Lower leg skin (tissue), 4 donors: ENCODE data around the gene KRTAP4-12. TPM values are rescaled to one million over a fixed set of nuclear protein-coding genes. Genes with fewer than 3 reads are reported as not detected.
"Not testable (repeated sequence)": the region's sequence is repeated elsewhere in the genome, so short reads cannot be mapped to it uniquely, and the experiment has no call there.

Experiments used
- DNase-seq, 2 donors: peaks; one replicate each; pipeline ENCODE4 v3.0.0-alpha.2; 2019; ENCODE audit warnings: low spot score in 2 of 2
- H3K4me3 ChIP-seq: fragments of 200-600 bp; sonication (generic); 2 replicates; pipeline ENCODE4 v1.5.1; 2017; ENCODE audit warnings: mild to moderate bottlenecking, low read depth; ENCODE audit not compliant: poor library complexity, severe bottlenecking
- CTCF ChIP-seq, 3 donors: fragments of 450-650 bp; IDR thresholded peaks; one replicate each; pipeline ENCODE4 v1.5.1; 2016; ENCODE audit warnings: antibody characterized with exemption in 3 of 3, mild to moderate bottlenecking in 3 of 3, moderate library complexity in 2 of 3
- POLR2A ChIP-seq, 2 donors: fragments of 450-650 bp; IDR thresholded peaks; one replicate each; pipeline ENCODE4 v1.6.1; 2016 to 2017; ENCODE audit warnings: antibody characterized with exemption in 2 of 2, mild to moderate bottlenecking in 1 of 2, moderate library complexity in 1 of 2
- WGBS, 2 donors: methylation state at CpG; one replicate each; pipeline ENCODE4 v1.1.5; 2018; 5-methylcytosine and 5-hydroxymethylcytosine counted together
- intact Hi-C: fragments of 100-400 bp; cut with DNase I; formaldehyde crosslinking; loops from one replicate; pipeline ENCODE4 v1.15.0; 2023; ENCODE audit warnings: low total_unique reads
- total RNA-seq, 4 donors: library from RNA; depleted of rRNA; stranded (reverse); fragments of >200 nt; gene quantifications; one replicate each; pipeline ENCODE4 v1.1.0, GENCODE V29; 2016

Gene KRTAP4-12
- total RNA-seq, 4 donors from 2014 or later, result 57.0 TPM; not detected in 3

DNA sequence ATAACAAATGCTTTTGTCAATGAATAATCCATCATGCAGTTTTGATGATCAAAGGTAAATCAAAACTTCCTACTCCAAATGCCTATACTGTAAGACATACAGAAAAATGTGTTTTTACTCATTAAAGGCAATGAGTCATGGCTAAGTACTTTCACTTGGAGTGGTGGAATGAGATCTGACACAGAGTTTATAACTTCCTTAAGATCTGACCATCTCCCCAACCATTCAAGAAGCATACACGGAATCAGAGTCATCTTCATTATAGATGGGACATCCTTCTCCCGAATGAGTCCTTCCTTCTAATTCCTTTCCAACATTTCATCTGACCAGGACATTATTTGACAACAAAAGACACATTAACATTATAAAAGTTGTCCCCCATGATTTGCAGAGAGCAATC, 40.6 kb downstream of the KRTAP4-12 start:
- DNase-seq, intact Hi-C loops, H3K4me3 ChIP-seq: not testable (repeated sequence)
- 51 to 59% methylated on average over 2 of the region's 2 CpGs for WGBS, 2 donors

DNA sequence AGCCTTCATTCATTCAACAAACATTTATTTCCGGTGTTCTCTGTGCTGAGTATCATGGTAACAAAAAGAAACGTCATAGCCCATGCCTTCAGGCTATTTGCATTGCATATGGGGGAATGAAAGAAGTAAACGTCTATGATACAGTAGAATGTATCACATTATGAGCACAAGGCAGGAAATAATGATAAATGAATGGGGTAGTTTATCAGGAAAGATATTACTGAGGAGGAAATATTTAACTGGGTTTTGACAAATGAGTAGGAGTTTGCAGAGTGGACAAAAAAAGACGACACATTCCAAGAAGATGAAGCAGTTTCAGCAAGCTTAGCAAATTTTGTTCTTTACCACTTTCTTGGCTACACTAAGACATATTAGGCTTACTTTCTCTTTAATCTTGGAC, 41.4 kb downstream of the KRTAP4-12 start:
- H3K4me3 ChIP-seq, result no peak overlapping the region
- intact Hi-C loops, result no loop called here
- DNase-seq, result no peak
- TF ChIP-seq POLR2A (IDR thresholded peaks at IDR 0.05) (no peak), CTCF (IDR thresholded peaks at IDR 0.05) (no peak)
- WGBS, 2 donors, result 43 to 44% methylated on average over 4 of the region's 4 CpGs

- H3K4me3 ChIP-seq, result no peak overlapping the region
- no peak for DNase-seq
- no peak for TF ChIP-seq POLR2A (IDR thresholded peaks at IDR 0.05)
- no peak for TF ChIP-seq CTCF (IDR thresholded peaks at IDR 0.05)
- intact Hi-C loops, result no loop called here
Observed at GRCh38 chr17:41076788-41077187, 47.2 kb downstream of the KRTAP4-12 start.

DNA sequence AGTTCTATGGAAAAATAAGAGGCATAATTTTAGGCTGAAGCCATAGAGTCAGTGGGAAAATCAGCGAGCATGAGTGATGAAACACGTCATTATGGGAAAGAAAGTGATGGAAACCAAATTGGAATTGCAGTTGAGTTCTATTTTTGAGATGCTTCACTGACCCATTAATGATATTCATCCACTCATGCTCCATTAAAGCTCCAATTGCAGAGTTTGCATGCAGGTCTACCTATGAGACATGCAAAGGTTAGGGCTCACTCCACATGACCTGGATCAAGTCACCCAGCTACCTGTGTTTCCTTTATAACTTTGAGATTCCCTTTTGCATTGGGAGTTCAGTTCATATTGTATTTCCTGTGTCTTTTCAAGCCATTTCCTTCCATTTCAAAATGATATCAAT, 50.3 kb downstream of the KRTAP4-12 start:
- H3K4me3 ChIP-seq, result no peak overlapping the region
- 94% methylated on average over 2 of the region's 2 CpGs for WGBS, 2 donors
- intact Hi-C loops, result no loop called here
- no peak for TF ChIP-seq POLR2A (IDR thresholded peaks at IDR 0.05)
- TF ChIP-seq CTCF (IDR thresholded peaks at IDR 0.05), result no peak
- DNase-seq, result no peak

Other genes starting within 250 kb of the KRTAP4-12 start
- gene KRT20, start 238.9 kb downstream of the KRTAP4-12 start, total RNA-seq, result under 1 TPM in 1 of 4 donors, not detected in 3; 0.12 TPM
- gene KRT23, start 186.5 kb downstream of the KRTAP4-12 start, total RNA-seq, result 100 to 1,000 TPM; 302 to 577 (median 454) TPM
- gene KRT39, start 157.2 kb downstream of the KRTAP4-12 start, total RNA-seq, result 1 to 10 TPM in 1 of 4 donors, under 1 TPM in 1, not detected in 2; 0.51 to 8.8 TPM
- 10 to 100 TPM in 1 of 4 donors, not detected in 3; 12.3 TPM for gene KRT40, start 139.9 kb downstream of the KRTAP4-12 start, total RNA-seq
- 10 to 100 TPM in 1 of 4 donors, not detected in 3; 11.6 TPM for gene KRTAP3-3, start 130.0 kb downstream of the KRTAP4-12 start, total RNA-seq
- gene KRTAP3-2, start 124.3 kb downstream of the KRTAP4-12 start, total RNA-seq, result 10 to 100 TPM in 1 of 4 donors, not detected in 3; 84.1 TPM
- 10 to 100 TPM in 1 of 4 donors, 1 to 10 TPM in 1, not detected in 2; 4.0 to 83.2 TPM for gene KRTAP3-1, start 115.1 kb downstream of the KRTAP4-12 start, total RNA-seq
- gene KRTAP1-5, start 97.0 kb downstream of the KRTAP4-12 start, total RNA-seq, result 100 to 1,000 TPM in 1 of 4 donors, 10 to 100 TPM in 1, under 1 TPM in 1, not detected in 1; 0.22 to 168 (median 10.9) TPM
- 1 to 10 TPM in 1 of 4 donors, not detected in 3; 4.2 TPM for gene KRTAP1-4, start 94.0 kb downstream of the KRTAP4-12 start, total RNA-seq
- 100 to 1,000 TPM in 1 of 4 donors, 1 to 10 TPM in 1, not detected in 2; 1.6 to 107 TPM for gene KRTAP1-3, start 89.3 kb downstream of the KRTAP4-12 start, total RNA-seq
- 100 to 1,000 TPM in 1 of 4 donors, 1 to 10 TPM in 1, under 1 TPM in 1, not detected in 1; 0.32 to 195 (median 5.1) TPM for gene KRTAP1-1, start 82.7 kb downstream of the KRTAP4-12 start, total RNA-seq
- gene KRTAP2-1, start 76.9 kb downstream of the KRTAP4-12 start, total RNA-seq, result 10 to 100 TPM in 1 of 4 donors, 1 to 10 TPM in 1, not detected in 2; 7.0 to 83.9 TPM
- 10 to 100 TPM in 1 of 4 donors, 1 to 10 TPM in 1, not detected in 2; 3.6 to 58.7 TPM for gene KRTAP2-2, start 69.0 kb downstream of the KRTAP4-12 start, total RNA-seq
- gene KRTAP2-3, start 64.1 kb downstream of the KRTAP4-12 start, total RNA-seq, result 10 to 100 TPM in 1 of 4 donors, 1 to 10 TPM in 1, not detected in 2; 3.9 to 12.8 TPM
- 10 to 100 TPM in 1 of 4 donors, not detected in 3; 61.4 TPM for gene KRTAP2-4, start 58.3 kb downstream of the KRTAP4-12 start, total RNA-seq
- 10 to 100 TPM in 1 of 4 donors, 1 to 10 TPM in 1, under 1 TPM in 1, not detected in 1; 0.54 to 73.1 (median 2.4) TPM for gene KRTAP4-7, start 40.0 kb downstream of the KRTAP4-12 start, total RNA-seq
- gene KRTAP4-8, start 26.0 kb downstream of the KRTAP4-12 start, total RNA-seq, result 10 to 100 TPM in 1 of 4 donors, not detected in 3; 27.3 TPM
- gene KRTAP4-16, start 22.0 kb downstream of the KRTAP4-12 start, total RNA-seq, result not detected
- 10 to 100 TPM in 1 of 4 donors, 1 to 10 TPM in 1, under 1 TPM in 1, not detected in 1; 0.44 to 73.5 (median 2.6) TPM for gene KRTAP4-9, start 18.8 kb downstream of the KRTAP4-12 start, total RNA-seq
- gene KRTAP4-11, start 5.8 kb downstream of the KRTAP4-12 start, total RNA-seq, result 10 to 100 TPM in 1 of 4 donors, under 1 TPM in 1, not detected in 2; 0.89 to 20.6 TPM
- gene KRTAP4-6, start 16.4 kb upstream of the KRTAP4-12 start, total RNA-seq, result 10 to 100 TPM in 1 of 4 donors, under 1 TPM in 1, not detected in 2; 0.25 to 54.3 TPM
- 10 to 100 TPM in 1 of 4 donors, under 1 TPM in 1, not detected in 2; 0.34 to 14.9 TPM for gene KRTAP4-5, start 25.6 kb upstream of the KRTAP4-12 start, total RNA-seq
- 100 to 1,000 TPM in 1 of 4 donors, under 1 TPM in 1, not detected in 2; 0.84 to 102 TPM for gene KRTAP4-4, start 36.6 kb upstream of the KRTAP4-12 start, total RNA-seq
- 10 to 100 TPM in 1 of 4 donors, 1 to 10 TPM in 1, not detected in 2; 1.2 to 54.0 TPM for gene KRTAP4-3, start 44.0 kb upstream of the KRTAP4-12 start, total RNA-seq
- 10 to 100 TPM in 1 of 4 donors, 1 to 10 TPM in 1, not detected in 2; 5.0 to 75.4 TPM for gene KRTAP4-2, start 54.0 kb upstream of the KRTAP4-12 start, total RNA-seq
- 10 to 100 TPM in 1 of 4 donors, 1 to 10 TPM in 1, not detected in 2; 2.1 to 66.2 TPM for gene KRTAP4-1, start 60.7 kb upstream of the KRTAP4-12 start, total RNA-seq
- under 1 TPM in 1 of 4 donors, not detected in 3; 0.91 TPM for gene KRTAP9-1, start 65.7 kb upstream of the KRTAP4-12 start, total RNA-seq
- gene KRTAP9-2, start 102.5 kb upstream of the KRTAP4-12 start, total RNA-seq, result 100 to 1,000 TPM in 1 of 4 donors, 10 to 100 TPM in 1, not detected in 2; 18.1 to 183 TPM
- gene KRTAP9-3, start 108.3 kb upstream of the KRTAP4-12 start, total RNA-seq, result 100 to 1,000 TPM in 1 of 4 donors, 1 to 10 TPM in 1, under 1 TPM in 1, not detected in 1; 0.27 to 218 (median 8.7) TPM
- gene KRTAP9-8, start 113.8 kb upstream of the KRTAP4-12 start, total RNA-seq, result 100 to 1,000 TPM in 1 of 4 donors, under 1 TPM in 2, not detected in 1; 0.47 to 120 (median 0.97) TPM
- gene KRTAP9-4, start 125.5 kb upstream of the KRTAP4-12 start, total RNA-seq, result 100 to 1,000 TPM in 1 of 4 donors, 1 to 10 TPM in 1, under 1 TPM in 1, not detected in 1; 0.37 to 177 (median 2.1) TPM
- gene KRTAP9-9, start 131.2 kb upstream of the KRTAP4-12 start, total RNA-seq, result 10 to 100 TPM in 1 of 4 donors, 1 to 10 TPM in 1, not detected in 2; 2.1 to 94.5 TPM
- gene KRTAP9-6, start 141.2 kb upstream of the KRTAP4-12 start, total RNA-seq, result under 1 TPM in 2 of 4 donors, not detected in 2; 0.38 to 0.62 TPM
- gene KRTAP9-7, start 151.5 kb upstream of the KRTAP4-12 start, total RNA-seq, result 10 to 100 TPM in 1 of 4 donors, under 1 TPM in 1, not detected in 2; 0.51 to 17.1 TPM
- 1 to 10 TPM in 1 of 4 donors, not detected in 3; 2.5 TPM for gene KRTAP29-1, start 178.7 kb upstream of the KRTAP4-12 start, total RNA-seq
- gene KRTAP16-1, start 185.1 kb upstream of the KRTAP4-12 start, total RNA-seq, result 1 to 10 TPM in 1 of 4 donors, not detected in 3; 5.9 TPM
- 10 to 100 TPM in 1 of 4 donors, 1 to 10 TPM in 1, not detected in 2; 1.3 to 38.6 TPM for gene KRTAP17-1, start 191.5 kb upstream of the KRTAP4-12 start, total RNA-seq
- gene KRT33A, start 226.6 kb upstream of the KRTAP4-12 start, total RNA-seq, result 10 to 100 TPM in 2 of 4 donors, under 1 TPM in 1, not detected in 1; 0.25 to 73.9 (median 11.0) TPM
- 100 to 1,000 TPM in 1 of 4 donors, 1 to 10 TPM in 1, under 1 TPM in 1, not detected in 1; 0.25 to 117 (median 4.4) TPM for gene KRT33B, start 245.6 kb upstream of the KRTAP4-12 start, total RNA-seq